ENCODE data around the gene GOLPH3.
A peak's percentile ranks its signal among the peaks of the same experiment; 100 is the strongest.
"Not testable (repeated sequence)": the region's sequence is repeated elsewhere in the genome, so short reads cannot be mapped to it uniquely, and the experiment has no call there.

The GOLPH3 gene

DNA sequence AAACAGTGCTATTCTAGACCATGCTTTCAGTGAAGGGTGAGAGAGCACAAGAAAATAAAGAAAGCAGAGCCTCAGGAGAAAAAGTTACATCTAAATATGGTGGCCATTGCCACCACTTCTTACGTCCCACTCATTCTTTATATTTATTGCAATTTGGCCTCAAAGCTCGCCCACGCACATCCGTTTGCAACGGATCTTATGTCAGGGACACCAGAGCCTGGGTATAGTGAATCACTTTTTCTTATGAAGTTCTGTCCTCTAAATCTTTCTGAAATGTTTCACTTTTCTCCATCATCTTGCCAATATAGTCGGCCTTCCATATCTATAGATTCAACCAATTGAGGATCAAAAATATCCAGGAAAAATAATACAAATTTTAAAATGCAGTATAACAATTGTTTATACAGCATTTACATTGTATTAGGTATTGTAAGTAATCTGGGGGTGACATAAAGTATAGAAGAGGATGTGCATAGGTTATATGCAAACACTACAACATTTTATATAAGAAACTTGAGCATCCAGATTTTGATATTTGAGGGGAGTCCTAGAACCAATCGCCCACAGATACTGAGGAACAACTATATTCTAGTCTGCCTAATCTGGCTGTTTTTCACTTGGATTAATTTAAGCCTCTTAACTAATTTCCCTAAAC is 35.2 kb downstream of the GOLPH3 start:
- DNase-seq (ENCODE audit: low read depth in 1 of 2, low spot score in 1 of 2) = peak in 1 of 2 donors; percentile 43

DNA sequence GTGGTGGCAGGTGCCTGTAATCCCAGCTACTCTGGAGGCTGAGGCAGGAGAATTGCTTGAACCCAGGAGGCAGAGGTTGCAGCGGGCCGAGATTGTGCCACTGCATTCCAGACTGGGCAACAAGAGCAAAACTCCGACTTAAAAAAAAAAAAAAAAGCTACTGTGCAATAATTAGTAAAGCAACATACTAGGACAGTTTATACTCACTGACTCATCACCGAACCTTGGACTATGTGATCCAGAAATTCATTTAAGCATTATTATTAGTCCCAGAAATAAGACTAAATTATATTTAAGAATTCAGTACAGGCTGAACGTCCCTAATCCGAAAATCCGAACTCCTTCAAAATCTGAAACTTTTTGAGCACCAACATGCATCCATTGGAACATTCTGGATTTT is 37.8 kb downstream of the GOLPH3 start:
- no peak for DNase-seq (ENCODE audit: low read depth in 1 of 2, low spot score in 1 of 2)

DNA sequence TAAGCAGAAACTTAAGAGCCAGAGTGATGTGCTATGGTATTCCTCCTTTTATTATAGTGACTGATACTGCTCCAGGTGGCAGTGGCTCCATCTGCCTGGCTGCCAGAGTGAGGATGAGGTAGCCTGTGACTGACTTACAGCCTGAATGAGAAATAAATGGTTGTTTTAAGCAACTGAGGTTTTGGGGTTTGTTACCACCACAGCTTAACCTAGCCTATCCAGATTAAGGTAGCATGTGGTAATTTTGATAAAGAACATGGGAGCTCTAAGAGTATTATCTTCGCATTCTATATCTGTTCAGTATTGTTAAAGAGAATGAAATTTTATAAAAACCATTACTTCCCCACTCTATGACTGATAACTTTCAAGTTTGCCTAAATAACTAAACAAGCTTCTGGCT is 39.0 kb downstream of the GOLPH3 start:
- DNase-seq (ENCODE audit: low read depth in 1 of 2, low spot score in 1 of 2) = no peak

DNA sequence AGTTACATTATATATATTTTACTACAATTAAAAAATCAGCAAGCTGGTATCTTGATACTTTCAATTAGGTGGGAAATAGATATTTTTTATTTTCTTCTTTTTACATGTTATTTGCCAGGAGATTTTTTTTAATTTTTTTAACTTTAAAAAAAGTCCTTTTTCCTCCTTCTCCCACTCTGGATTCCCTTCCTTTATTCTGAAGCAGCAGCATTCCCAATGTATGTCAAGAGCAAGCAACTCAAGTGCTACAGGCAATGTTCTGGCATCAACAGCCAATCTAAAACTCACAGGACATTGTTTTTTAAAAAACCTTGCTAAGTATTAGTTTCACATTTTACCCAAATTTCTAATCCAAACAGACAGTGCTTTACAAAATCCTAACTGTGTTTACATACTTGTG is 41.4 kb downstream of the GOLPH3 start:
- no peak for DNase-seq (ENCODE audit: low read depth in 1 of 2, low spot score in 1 of 2)

DNA sequence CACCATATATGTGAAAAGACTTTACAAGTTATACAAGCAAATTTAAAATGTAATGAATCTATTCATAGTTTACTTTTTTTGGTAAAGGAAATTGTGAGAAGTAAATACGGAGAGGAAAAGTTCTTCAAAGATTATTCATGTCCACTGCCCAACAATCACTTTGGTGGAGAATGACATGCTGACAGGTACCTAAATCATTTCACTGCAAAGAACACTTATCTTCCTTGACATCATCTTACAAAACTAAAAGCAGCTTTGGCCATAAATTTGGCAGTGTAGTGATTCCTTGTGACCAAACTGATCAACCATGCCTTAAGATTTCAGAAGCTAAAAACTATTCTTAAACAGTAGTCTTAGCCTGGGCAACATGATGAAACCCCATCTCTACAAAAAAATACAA is 42.5 kb downstream of the GOLPH3 start:
- DNase-seq (ENCODE audit: low read depth in 1 of 2, low spot score in 1 of 2) = no peak

DNA sequence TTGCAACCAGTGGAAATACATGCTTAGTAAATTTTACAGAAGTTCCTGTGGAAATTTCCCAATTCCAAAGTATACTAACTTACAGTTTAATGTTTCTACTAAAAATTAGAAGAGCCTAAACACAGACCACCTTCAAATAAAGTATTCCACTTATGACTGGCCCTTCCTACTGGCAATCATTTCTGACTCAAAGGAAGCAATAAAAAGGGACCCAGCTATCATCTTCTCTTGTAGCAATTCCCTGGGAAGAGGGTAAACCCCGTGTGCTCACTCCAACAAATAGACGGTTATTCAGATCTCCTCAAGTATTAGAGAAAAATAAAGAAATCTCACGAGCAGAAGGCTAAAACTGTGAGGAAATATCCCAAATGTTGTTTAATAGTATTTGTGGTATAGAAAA is 43.3 kb downstream of the GOLPH3 start:
- DNase-seq (ENCODE audit: low read depth in 1 of 2, low spot score in 1 of 2) = no peak

DNA sequence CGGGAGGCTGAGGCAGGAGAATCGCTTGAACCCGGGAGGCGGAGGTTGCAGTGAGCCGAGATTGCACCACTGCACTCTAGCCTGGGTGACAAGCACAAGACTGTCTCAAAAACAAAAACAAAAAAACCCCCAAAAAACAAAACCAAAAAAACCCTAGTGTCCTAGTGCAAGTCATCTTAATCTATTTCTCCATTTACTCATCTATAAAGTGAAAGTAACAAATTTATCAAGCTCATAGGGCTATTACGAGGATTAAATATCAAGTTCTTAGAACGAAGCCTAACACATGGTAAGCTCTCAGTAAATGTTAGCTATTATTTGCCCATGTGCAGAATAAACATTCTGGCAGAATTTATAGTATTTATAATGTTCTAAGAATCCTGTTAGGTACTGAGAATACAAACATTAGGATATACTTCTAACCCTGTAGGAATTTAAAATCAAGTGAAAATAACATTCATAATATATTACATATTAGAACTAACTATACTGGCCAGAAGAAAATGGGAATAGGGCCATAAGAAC is 45.0 kb downstream of the GOLPH3 start:
- DNase-seq (ENCODE audit: low read depth in 1 of 2, low spot score in 1 of 2) = no peak

DNA sequence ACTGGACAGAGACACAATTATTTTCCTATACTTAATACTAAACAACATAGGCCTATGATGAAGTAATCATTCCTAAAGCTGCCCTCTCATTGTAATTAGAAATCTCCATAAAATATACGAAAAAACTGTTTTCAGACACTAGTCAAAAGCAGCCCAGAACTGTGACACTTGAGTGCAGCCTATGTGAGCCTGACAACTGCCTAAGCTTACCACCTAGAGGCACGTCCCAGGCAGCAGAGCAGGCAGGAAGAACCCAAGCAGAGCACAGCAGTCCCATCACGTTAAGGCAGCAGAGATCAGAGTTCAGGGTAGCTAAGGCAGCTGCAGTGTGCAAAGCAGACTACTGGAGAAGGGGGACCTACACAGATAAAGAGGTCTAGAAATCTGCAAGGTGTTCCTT is 46.4 kb downstream of the GOLPH3 start:
- DNase-seq (ENCODE audit: low read depth in 1 of 2, low spot score in 1 of 2) = no peak

DNA sequence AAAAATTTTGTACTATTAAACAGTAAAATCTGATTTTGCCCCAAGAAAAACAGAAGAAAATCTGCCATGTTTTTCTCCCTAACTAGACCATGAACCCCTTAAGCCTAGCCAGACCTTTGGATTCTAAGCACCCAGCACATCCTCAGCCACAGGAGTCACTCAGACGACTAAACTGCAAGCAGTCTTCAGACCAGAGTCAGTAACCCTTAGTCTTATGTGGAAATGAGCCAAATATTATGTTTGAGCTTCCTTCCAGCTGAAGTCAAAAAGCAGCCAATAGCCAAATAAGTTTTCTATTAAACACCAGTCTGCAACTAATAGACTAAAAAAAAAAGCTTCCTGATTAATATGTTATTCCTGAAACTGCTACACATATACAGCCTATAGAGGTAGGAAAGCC is 47.4 kb downstream of the GOLPH3 start:
- no peak for DNase-seq (ENCODE audit: low read depth in 1 of 2, low spot score in 1 of 2)

DNA sequence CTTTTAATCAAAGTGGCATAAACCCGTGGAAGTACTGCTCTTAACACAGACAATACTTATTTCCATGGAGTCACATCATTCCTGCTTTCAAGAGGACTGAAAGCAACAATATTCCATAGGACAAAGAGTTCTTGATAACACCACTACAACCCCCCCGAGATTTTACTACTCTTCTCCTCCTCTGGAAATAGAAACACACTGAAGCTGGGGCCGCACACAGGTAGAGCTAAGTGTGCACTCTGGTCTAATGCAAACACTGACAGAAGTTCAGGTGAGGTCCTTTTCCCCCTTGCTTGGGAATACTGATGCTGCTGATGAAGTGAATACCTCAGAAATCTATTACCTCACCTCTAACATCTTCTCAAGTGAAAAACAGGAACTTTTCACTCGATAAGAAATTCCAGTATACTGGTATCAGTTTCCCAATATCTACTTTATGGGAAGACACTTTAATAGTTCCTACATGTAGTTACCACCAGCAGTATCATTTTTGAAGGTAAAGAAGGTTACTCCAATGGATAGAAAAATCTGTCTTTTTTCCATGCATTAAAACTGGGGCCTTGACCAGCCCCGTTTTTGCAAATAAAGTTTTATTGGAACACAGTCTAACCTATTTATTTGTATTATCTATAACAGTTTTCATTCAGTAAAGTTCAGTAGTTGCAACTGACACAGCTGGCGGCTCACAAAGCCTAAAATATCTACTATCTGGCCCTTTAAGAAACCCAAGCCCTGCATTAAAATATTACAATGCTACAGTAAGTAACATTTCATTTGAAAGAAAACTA is 50.0 kb downstream of the GOLPH3 start:
- no peak for DNase-seq (ENCODE audit: low read depth in 1 of 2, low spot score in 1 of 2)

DNA sequence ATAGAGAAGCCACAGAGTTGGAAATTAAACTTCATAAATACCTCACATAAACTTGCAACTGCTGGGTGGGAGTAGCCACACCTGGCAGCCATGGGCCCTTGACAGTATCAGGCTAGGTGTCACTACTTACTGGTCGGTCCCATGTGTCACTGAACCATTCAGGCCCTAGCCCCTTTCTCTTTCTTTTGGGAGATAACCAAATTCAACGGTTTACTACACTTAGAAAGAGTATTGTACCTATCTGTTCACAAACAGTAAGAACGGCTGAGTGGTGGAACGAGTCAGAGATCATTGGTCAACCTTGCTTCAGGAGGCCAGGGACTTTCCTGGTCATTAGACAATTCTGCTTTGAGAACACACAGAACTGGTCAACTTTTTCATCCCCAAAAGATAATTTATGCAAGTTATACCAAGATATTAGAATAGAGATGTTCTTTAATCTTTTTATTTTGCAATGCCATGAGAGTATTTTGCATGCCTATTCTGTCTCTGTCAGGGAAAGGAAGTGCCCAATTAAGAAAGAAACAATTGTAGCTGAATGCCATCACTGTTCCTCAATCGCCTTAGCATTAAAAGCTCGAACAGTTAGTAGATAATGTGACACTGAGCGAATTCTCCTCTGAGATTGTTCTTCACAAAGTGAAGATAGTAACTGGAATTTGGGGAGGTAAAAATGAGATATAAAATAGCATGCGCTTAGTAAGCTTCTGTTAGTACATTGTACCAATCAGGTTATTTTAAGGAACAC is 50.9 kb downstream of the GOLPH3 start:
- no peak for DNase-seq (ENCODE audit: low read depth in 1 of 2, low spot score in 1 of 2)

DNA sequence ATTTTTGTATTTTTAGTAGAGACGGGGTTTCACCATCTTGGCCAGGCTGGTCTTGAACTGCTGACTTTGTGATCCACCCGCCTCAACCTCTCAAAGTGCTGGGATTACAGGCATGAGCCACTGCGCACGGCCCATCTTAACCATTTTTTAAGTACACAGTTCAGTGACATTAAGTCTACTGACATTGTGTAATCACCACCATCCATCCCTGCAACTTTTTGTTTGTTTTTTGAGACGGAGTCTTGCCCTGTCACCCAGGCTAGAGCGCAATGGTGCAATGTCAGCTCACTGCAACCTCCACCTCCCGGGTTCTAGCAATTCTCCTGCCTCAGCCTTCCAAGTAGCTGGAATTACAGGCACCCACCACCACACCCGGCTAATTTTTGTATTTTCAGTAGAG is 55.2 kb downstream of the GOLPH3 start:
- not testable (repeated sequence) for DNase-seq (ENCODE audit: low read depth in 1 of 2, low spot score in 1 of 2)

DNA sequence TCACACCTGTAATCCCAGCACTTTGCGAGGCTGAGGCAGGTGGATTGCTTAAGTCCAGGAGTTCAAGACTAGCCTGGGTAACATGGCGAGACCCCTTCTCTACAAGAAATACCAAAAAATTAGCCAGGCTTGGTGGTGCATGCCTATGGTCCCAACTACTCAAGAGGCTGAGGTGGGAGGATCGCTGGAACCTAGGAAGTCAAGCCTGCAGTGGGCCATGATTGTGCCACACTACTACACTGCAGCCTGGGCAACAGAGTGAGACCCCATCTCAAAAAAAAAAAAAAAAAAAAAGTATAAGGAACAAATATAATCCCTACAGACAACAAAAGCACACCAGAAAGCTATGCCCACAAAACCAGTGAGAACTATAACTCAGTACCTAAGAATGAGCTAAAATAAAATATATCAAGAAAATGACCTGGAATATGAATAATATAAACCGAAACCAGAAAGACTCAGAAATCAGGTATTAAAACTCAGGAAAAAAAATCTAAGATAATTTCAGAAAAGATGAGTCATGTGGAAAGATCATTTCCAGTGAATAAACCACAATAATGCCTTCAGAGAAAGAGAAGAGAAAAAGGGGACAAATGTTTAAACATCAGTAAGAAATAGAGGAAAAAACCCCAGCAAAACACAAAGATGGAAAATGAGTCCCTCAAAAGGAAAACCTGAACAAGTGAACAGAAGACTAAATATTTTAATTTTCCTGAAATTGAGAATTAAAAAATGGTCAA is 57.4 kb downstream of the GOLPH3 start:
- DNase-seq (ENCODE audit: low read depth in 1 of 2, low spot score in 1 of 2) = no peak

DNA sequence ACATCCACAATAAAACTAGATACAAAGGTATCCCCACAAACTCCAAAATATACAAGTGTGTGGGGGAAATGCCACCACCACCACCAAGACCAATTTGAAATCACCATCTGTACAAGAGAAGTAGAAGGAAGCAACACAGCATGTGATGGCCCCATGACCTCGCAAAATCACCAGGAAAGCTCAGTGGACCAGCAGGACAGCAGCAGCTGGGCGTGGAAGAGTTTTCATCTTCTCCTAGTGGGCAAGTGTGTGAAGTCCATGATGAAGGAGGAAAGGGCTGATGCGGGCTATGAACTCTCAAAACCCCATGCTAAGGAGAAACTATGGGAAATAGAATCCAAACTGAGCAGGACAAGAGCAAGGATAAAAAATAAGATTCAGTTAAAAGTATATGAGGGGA is 58.1 kb downstream of the GOLPH3 start:
- DNase-seq (ENCODE audit: low read depth in 1 of 2, low spot score in 1 of 2) = no peak

DNA sequence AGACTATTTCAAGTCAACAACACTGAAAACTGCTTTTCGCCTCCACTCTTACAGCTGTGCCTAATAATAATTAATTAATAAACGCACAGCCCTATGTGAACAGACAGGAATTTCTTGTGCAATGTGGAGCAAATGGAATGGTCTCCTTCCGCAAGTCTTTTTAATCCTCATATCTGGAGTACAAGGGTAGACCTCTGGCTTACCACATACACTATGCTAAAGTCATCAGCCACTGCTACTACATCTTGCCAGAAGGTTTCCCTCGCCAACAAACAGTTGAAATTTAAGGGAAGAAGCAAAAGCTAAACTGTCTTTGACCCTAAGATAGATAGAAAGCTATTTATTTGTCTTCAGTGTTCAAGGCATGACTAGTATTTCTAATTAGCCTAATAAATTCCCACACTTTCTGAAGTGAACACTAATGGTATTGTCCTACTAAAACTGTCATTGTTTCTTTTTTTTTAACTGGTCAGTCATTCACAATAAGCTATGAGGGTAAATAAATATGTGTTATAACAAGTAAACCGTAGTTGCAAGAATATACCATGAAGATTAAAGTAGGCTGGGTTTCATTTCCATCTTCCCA is 63.9 kb downstream of the GOLPH3 start:
- no peak for DNase-seq (ENCODE audit: low read depth in 1 of 2, low spot score in 1 of 2)

DNA sequence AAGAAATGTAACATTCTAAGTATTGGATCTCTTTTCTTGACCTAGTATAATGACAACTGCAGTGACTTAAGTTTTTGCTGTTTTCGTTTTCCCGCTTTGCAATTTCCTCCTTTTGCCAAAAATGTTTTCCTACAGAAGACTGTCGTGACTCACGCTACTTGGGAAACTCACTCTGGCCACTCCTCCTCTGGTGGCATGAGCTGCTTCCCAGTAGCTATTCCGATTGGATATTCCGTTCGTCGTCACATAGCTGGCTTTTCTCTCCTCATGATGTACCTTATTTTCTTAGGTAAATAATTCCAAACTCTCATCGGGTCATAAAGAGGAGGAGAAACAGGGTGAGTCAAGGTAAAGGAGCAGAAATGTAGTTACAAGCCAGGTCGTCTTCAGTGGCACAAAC is 64.9 kb downstream of the GOLPH3 start:
- DNase-seq (ENCODE audit: low read depth in 1 of 2, low spot score in 1 of 2) = no peak

DNA sequence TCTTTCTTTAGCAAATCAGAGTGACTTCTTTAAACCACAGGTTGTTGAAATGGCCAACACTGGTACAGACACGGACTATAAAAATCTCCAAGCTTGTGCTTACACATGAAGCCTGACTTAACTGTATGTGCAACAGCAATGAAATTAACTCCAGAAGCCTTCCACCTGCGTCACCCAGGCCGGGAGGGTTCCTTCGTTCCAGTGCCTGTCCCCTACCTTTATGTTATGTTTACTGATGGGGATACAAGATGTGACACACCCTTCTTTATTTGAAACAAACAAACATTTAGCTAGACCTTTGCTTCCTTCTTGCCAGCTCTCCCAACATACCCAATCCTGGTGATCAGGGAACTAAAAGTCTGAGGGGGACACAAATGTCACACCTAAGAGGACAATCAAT is 66.0 kb downstream of the GOLPH3 start:
- DNase-seq (ENCODE audit: low read depth in 1 of 2, low spot score in 1 of 2) = no peak

DNA sequence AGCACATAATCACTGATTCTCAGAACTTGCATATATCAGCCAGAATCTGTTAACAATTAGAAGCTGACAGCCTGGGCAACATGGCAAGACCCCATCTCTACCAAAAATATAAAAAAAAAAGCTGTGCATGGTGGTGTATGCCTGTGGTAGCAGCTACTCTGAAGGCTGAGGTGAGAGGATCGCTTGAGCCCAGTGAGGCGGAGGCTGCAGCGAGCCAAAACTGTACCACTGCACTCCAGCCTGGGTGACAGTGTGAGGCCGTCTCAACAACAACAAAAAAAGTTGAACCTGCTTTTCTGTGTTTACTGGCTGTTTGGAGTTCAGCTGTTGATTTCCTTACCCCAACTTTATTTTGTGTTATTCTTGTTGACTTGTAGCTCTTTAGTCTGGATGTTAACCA is 66.8 kb downstream of the GOLPH3 start:
- no peak for DNase-seq (ENCODE audit: low read depth in 1 of 2, low spot score in 1 of 2)

DNA sequence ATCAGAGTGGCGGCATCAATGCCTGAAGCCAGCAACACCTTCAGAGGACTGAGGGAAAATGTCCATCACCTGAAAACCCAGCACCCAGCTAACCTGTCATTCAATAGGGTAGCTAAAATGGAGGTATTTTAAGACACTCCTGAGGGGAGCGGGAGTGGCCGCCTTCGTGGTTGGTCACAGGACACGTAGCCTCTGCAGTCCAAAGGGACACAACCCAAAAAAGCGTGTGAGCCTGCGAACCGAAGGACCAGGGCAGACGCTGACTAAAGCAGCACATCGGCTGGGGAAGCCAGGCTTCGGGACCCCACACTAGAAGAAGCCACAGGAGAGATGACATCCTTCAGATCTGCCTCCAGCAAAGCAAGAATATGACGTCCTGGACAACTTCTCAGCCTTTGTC is 70.6 kb downstream of the GOLPH3 start:
- DNase-seq (ENCODE audit: low read depth in 1 of 2, low spot score in 1 of 2) = no peak

DNA sequence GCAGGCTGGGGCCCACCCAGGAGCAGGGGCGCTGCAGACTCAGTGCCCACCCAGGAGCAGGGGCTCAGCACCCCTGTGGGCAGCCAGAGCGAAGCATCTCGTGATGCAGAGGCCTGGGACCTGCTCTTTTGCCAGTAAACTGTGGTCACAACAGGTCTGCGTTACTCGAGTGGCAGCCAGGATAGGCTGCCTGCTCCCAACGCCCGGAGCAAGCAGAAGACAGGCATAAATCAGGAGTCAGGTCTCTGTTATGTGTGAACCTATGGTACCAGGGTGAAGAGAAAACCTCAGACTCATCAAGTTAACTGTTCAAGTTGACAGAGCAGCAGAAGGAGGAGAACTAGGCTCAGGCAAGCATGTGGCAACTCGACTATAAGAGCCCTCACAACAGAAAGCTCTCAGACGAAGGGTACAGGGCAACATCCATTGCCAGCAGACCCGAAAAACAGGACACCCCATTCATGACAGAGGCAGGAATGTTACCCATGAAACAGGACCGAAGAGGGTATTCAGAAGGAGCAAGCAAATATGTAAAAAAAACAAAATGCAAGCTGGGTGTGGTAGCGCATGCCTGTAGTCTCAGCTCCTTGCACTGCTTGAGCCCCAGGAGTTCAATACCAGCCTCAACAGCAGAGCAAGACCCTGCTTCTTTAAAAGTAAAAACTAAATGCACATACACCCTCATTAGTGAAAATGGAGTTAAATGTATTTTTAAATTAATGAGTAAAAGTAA is 71.7 kb downstream of the GOLPH3 start:
- no peak for DNase-seq (ENCODE audit: low read depth in 1 of 2, low spot score in 1 of 2)

Measured in activated T-helper 1 cell treated with anti-CD3 and anti-CD28 coated beads, Interleukin-2, amount 50 U/mL, for 16 hours (primary cell).